ENCODE results near the gene DIO1. TPM values are rescaled to one million over a fixed set of nuclear protein-coding genes. Genes with fewer than 3 reads are reported as not detected.

Gene DIO1
- total RNA-seq, 1 experiment from 2014 or later = not detected

DNA sequence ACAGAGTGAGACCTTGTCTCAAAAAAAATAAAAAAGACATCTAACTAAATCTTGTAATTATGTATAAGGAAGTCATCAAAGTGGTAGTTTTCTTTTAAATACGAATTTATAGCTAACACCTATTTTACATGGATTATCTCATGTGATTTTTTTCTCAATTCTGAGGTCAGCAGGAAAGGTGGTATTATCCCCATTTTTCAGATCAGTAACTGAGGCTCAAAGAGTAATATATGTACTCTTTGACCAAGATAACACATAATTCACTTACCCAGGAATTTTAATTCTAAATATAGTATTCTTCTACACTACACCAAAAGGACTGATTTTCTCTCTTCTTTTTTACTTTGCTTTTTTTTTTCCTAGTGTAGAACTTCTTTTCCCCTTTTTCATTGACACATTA, 42.4 kb downstream of the DIO1 start:
- Histone ChIP-seq H3K4me2 (no peak overlapping the region), H3K9me2 (ENCODE audit: insufficient read depth) (no peaks in the 10 kb centered on the region), H3K27me3 (ENCODE audit: insufficient read depth, low read depth) (no peaks in the 10 kb centered on the region), H3K27ac (no peak overlapping the region), H3K9me3 (ENCODE audit: insufficient read depth, low read depth) (peaks cover 26% of the 10 kb centered on the region), H4K20me1 (ENCODE audit: insufficient read depth) (no peaks in the 10 kb centered on the region), H3K4me3 (no peak overlapping the region), H3K36me3 (ENCODE audit: low read depth) (peaks cover 42% of the 10 kb centered on the region), H2AFZ (no peak overlapping the region), H3F3A (ENCODE audit: insufficient read depth, low read depth) (no peaks in the 10 kb centered on the region; the same call in 1 of the 2 replicates), H3K79me2 (ENCODE audit: low read depth) (peaks cover 4% of the 10 kb centered on the region; the same call in 1 of the 2 replicates), H3K4me1 (replicated peaks; ENCODE audit: insufficient read depth) (peaks cover 2% of the 10 kb centered on the region; the same call in 1 of the 2 replicates)
- intact Hi-C loops (cut with micrococcal nuclease; ENCODE audit: unreplicated experiment) = no loop called here
- DNase-seq = no peak
- TF ChIP-seq, protein P1, sequence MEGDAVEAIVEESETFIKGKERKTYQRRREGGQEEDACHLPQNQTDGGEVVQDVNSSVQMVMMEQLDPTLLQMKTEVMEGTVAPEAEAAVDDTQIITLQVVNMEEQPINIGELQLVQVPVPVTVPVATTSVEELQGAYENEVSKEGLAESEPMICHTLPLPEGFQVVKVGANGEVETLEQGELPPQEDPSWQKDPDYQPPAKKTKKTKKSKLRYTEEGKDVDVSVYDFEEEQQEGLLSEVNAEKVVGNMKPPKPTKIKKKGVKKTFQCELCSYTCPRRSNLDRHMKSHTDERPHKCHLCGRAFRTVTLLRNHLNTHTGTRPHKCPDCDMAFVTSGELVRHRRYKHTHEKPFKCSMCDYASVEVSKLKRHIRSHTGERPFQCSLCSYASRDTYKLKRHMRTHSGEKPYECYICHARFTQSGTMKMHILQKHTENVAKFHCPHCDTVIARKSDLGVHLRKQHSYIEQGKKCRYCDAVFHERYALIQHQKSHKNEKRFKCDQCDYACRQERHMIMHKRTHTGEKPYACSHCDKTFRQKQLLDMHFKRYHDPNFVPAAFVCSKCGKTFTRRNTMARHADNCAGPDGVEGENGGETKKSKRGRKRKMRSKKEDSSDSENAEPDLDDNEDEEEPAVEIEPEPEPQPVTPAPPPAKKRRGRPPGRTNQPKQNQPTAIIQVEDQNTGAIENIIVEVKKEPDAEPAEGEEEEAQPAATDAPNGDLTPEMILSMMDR (conservative IDR thresholded peaks at IDR 0.05) = no peak
- TF ChIP-seq EZH2 (IDR thresholded peaks at IDR 0.05; ENCODE audit: low read depth) = no peak
- ChIA-PET POLR2A (ENCODE audit: unreplicated experiment) (no interaction called here), CTCF (no interaction called here)
- no TSS peak for BruUV-seq (replicated peaks)

DNA sequence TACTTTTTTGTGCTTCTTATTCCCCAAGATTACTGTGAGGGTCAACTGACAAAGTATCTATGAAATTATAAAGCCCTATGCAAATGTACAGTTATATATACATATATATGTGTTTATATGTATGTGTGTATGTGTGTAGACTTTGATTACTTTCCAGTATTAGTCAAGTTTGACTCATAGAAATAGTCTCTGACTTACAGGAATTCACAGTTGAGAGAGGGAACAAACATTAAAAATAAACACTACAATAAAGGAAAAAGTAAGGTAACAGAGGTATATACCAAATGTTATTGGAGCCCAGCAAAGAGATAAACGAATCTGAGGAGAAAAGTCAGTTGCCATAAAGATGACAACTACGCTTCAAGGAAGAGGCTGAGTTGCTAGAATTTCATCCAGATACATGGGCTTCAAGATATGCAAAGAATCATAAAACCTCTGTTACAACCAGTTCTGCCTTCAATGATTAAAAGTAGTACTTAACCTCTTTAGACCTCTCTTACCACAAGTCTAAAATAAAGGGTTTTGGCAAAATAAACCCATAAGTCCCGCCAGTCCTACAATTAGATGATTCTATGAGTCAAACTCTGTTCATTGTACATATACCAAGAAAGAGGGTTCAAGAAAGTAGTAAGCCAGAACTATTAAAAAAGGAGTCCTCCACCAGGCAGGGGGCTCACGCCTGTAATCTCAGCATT, 44.3 kb downstream of the DIO1 start:
- BruUV-seq (replicated peaks) = no TSS peak
- H3K36me3 ChIP-seq (ENCODE audit: low read depth) = peaks cover 42% of the 10 kb centered on the region
- no peaks in the 10 kb centered on the region for H3K27me3 ChIP-seq (ENCODE audit: insufficient read depth, low read depth)
- H3K4me3 ChIP-seq = no peak overlapping the region
- H3K9me2 ChIP-seq (ENCODE audit: insufficient read depth) = no peaks in the 10 kb centered on the region
- TF ChIP-seq, protein P1 (conservative IDR thresholded peaks at IDR 0.05) = no peak
- TF ChIP-seq EZH2 (IDR thresholded peaks at IDR 0.05; ENCODE audit: low read depth) = no peak
- ChIA-PET POLR2A (ENCODE audit: unreplicated experiment) (interaction anchor here (0.7 kb wide), 1 partner anchor 9 kb away, joined by 18 read pairs; no protein-coding TSS in a partner anchor), CTCF (no interaction called here)
- H3K79me2 ChIP-seq (ENCODE audit: low read depth) = peaks cover 12% of the 10 kb centered on the region
- H3F3A ChIP-seq (ENCODE audit: insufficient read depth, low read depth) = peaks cover 17% of the 10 kb centered on the region
- peaks cover 21% of the 10 kb centered on the region for H3K4me1 ChIP-seq (replicated peaks; ENCODE audit: insufficient read depth)
- peaks cover 22% of the 10 kb centered on the region; the same call in 1 of the 2 replicates for H3K9me3 ChIP-seq (ENCODE audit: insufficient read depth, low read depth)
- no peak overlapping the region for H2AFZ ChIP-seq
- no peaks in the 10 kb centered on the region for H4K20me1 ChIP-seq (ENCODE audit: insufficient read depth)
- intact Hi-C loops (cut with micrococcal nuclease; ENCODE audit: unreplicated experiment) = no loop called here
- no peak overlapping the region for H3K27ac ChIP-seq
- no peak for DNase-seq
- H3K4me2 ChIP-seq = no peak overlapping the region

DNA sequence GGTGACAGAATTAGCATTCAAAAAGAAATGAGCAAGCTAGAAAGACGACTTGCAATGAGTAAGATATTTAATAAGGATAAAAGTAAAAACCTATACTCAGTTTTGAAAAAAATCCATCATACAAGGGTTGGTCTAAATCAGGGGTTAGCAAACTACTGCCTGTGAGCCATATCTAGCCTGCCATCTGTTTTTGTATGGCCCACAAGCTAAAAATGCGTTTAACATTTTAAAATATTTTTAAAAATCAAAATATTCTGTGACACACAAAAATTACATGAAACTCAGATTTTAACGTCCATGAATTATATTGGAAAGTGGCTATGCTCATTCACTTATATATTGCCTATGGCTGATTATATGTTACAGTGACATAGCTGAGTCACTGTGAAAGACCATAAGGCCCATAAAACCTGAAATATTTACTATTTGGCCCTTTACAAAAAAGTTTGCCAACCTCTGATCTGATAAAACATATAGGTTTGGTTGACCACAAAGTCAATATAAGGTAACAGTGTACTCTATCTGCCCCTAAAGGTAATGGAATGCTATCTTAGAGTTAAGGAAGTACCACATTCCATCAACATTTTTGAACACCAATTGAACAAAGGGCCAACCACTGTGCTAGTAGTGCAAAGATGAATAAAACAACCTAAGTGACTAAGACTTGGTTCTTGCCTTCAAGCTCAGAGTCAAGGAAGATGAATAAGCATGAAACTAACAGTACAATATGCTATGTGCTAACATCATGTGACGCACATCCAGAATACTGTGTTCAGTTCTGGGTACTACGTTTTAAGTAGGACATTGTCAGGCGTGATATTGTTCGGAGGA, 48.4 kb downstream of the DIO1 start:
- intact Hi-C loops (cut with micrococcal nuclease; ENCODE audit: unreplicated experiment) = loop anchor here (2.0 to 10.0 kb wide), 2 partner anchors 110 to 942 kb away; partner anchors contain the start of genes DHCR24, TCEANC2 and TMEM59
- POLR2A ChIA-PET (ENCODE audit: unreplicated experiment) = interaction anchor here (0.5 to 0.6 kb wide), 6 partner anchors 32 to 477 kb away, joined by 3 to 4 read pairs (median 3); partner anchors contain the start of gene YIPF1
- Histone ChIP-seq H3K79me2 (ENCODE audit: low read depth) (peaks cover 42% of the 10 kb centered on the region), H3K9me2 (ENCODE audit: insufficient read depth) (no peaks in the 10 kb centered on the region), H3K27me3 (ENCODE audit: insufficient read depth, low read depth) (no peaks in the 10 kb centered on the region), H3K9me3 (ENCODE audit: insufficient read depth, low read depth) (no peaks in the 10 kb centered on the region), H3K4me1 (replicated peaks; ENCODE audit: insufficient read depth) (peaks cover 42% of the 10 kb centered on the region), H4K20me1 (ENCODE audit: insufficient read depth) (no peaks in the 10 kb centered on the region), H3K4me2 (peak overlapping the region; percentile 96), H3K36me3 (ENCODE audit: low read depth) (peaks cover 22% of the 10 kb centered on the region), H3K27ac (peak overlapping the region; percentile 82), H2AFZ (no peak overlapping the region), H3F3A (ENCODE audit: insufficient read depth, low read depth) (peaks cover 31% of the 10 kb centered on the region), H3K4me3 (no peak overlapping the region)
- no TSS peak for BruUV-seq (replicated peaks)
- peak in 1 of 2 experiments; percentile 98 for DNase-seq
- TF ChIP-seq EZH2 (IDR thresholded peaks at IDR 0.05; ENCODE audit: low read depth) = no peak
- TF ChIP-seq, protein P1 (conservative IDR thresholded peaks at IDR 0.05) = no peak
- CTCF ChIA-PET = interaction anchor here (1.1 kb wide), 1 partner anchor 49 kb away, joined by 3 read pairs; no protein-coding TSS in a partner anchor
